Measurements from ENCODE around the gene DNAJC15.

The DNAJC15 gene

GRCh38 chr13:43008596-43008995 is 14.8 kb upstream of the DNAJC15 start:
- H3K14ac ChIP-seq (ENCODE audit: low read length) = no peak overlapping the region
- no peak for DNase-seq (ENCODE audit: low spot score)
- WGBS, 2 donors (ENCODE audit: extremely low coverage in 2 of 2, insufficient read length in 2 of 2, insufficient replicate concordance in 1 of 2) = no CpG with 5 or more reads among the region's 3 CpGs

GRCh38 chr13:43009506-43009905 is 13.9 kb upstream of the DNAJC15 start:
- Histone ChIP-seq H3K79me1 (ENCODE audit: low read depth, low read length) (no peaks in the 10 kb centered on the region), H4K8ac (ENCODE audit: low read depth, low read length) (no peak overlapping the region), H3K9ac (ENCODE audit: low read depth, low read length, poor library complexity) (no peak overlapping the region), H3K27ac (replicated peaks; ENCODE audit: low read length) (no peak overlapping the region), H3K9me3 (replicated peaks in 1 of 2; ENCODE audit: control insufficient read depth in 2 of 2, insufficient read depth in 1 of 2, low read depth in 1 of 2, low read length in 2 of 2) (no peaks in the 10 kb centered on the region), H2AK5ac (ENCODE audit: low read depth, low read length) (no peak overlapping the region), H3K4ac (ENCODE audit: low read length) (no peak overlapping the region), H3K18ac (ENCODE audit: low read length) (no peak overlapping the region), H2BK12ac (ENCODE audit: low read length) (no peak overlapping the region), H3K27me3 (ENCODE audit: control insufficient read depth in 3 of 3, insufficient read depth in 3 of 3, low read depth in 1 of 3, low read length in 3 of 3) (no peaks in the 10 kb centered on the region), H3K4me1 (ENCODE audit: control insufficient read depth in 2 of 2, insufficient read depth in 1 of 2, low read depth in 1 of 2, low read length in 2 of 2) (peaks cover 0 to 5% of the 10 kb centered on the region in 2 donors), H2AFZ (ENCODE audit: low read length) (no peak overlapping the region), H4K91ac (ENCODE audit: low read depth, low read length, poor library complexity) (no peak overlapping the region), H3K14ac (ENCODE audit: low read length) (no peak overlapping the region), H2BK5ac (ENCODE audit: low read length) (no peak overlapping the region), H3K4me2 (ENCODE audit: insufficient read depth, low read length, poor library complexity, severe bottlenecking) (no peak overlapping the region), H2BK15ac (ENCODE audit: low read length) (no peak overlapping the region), H2BK120ac (ENCODE audit: low read depth, low read length) (no peak overlapping the region), H3K23ac (ENCODE audit: low read depth, low read length, poor library complexity) (no peak overlapping the region), H3K36me3 (replicated peaks in 1 of 2; ENCODE audit: control insufficient read depth in 2 of 2, insufficient read depth in 2 of 2, low read length in 2 of 2) (no peaks in the 10 kb centered on the region), H3K4me3 (ENCODE audit: low read length in 2 of 2) (no peak overlapping the region)
- no CpG with 5 or more reads among the region's 1 CpG for WGBS, 2 donors (ENCODE audit: extremely low coverage in 2 of 2, insufficient read length in 2 of 2, insufficient replicate concordance in 1 of 2)
- no peak for DNase-seq (ENCODE audit: low spot score)

More at GRCh38 chr13:43008596-43008995, 14.8 kb upstream of the DNAJC15 start:
- Histone ChIP-seq H3K9ac (ENCODE audit: low read depth, low read length, poor library complexity) (no peak overlapping the region), H2BK5ac (ENCODE audit: low read length) (no peak overlapping the region), H3K79me1 (ENCODE audit: low read depth, low read length) (no peaks in the 10 kb centered on the region), H2AFZ (ENCODE audit: low read length) (no peak overlapping the region), H3K23ac (ENCODE audit: low read depth, low read length, poor library complexity) (no peak overlapping the region), H2BK12ac (ENCODE audit: low read length) (no peak overlapping the region), H3K4ac (ENCODE audit: low read length) (no peak overlapping the region), H3K36me3 (replicated peaks in 1 of 2; ENCODE audit: control insufficient read depth in 2 of 2, insufficient read depth in 2 of 2, low read length in 2 of 2) (no peaks in the 10 kb centered on the region), H2BK120ac (ENCODE audit: low read depth, low read length) (no peak overlapping the region), H3K18ac (ENCODE audit: low read length) (no peak overlapping the region), H3K4me3 (ENCODE audit: low read length in 2 of 2) (no peak overlapping the region), H2BK15ac (ENCODE audit: low read length) (no peak overlapping the region), H3K4me2 (ENCODE audit: insufficient read depth, low read length, poor library complexity, severe bottlenecking) (no peak overlapping the region), H3K27me3 (ENCODE audit: control insufficient read depth in 3 of 3, insufficient read depth in 3 of 3, low read depth in 1 of 3, low read length in 3 of 3) (no peaks in the 10 kb centered on the region), H4K91ac (ENCODE audit: low read depth, low read length, poor library complexity) (no peak overlapping the region), H4K8ac (ENCODE audit: low read depth, low read length) (no peak overlapping the region), H3K4me1 (ENCODE audit: control insufficient read depth in 2 of 2, insufficient read depth in 1 of 2, low read depth in 1 of 2, low read length in 2 of 2) (peaks cover 0 to 5% of the 10 kb centered on the region in 2 donors), H3K27ac (replicated peaks; ENCODE audit: low read length) (no peak overlapping the region), H2AK5ac (ENCODE audit: low read depth, low read length) (no peak overlapping the region), H3K9me3 (replicated peaks in 1 of 2; ENCODE audit: control insufficient read depth in 2 of 2, insufficient read depth in 1 of 2, low read depth in 1 of 2, low read length in 2 of 2) (no peaks in the 10 kb centered on the region)

- no peaks in the 10 kb centered on the region for H3K36me3 ChIP-seq (replicated peaks in 1 of 2; ENCODE audit: control insufficient read depth in 2 of 2, insufficient read depth in 2 of 2, low read length in 2 of 2)
- H3K9me3 ChIP-seq (replicated peaks in 1 of 2; ENCODE audit: control insufficient read depth in 2 of 2, insufficient read depth in 1 of 2, low read depth in 1 of 2, low read length in 2 of 2) = no peaks in the 10 kb centered on the region
- H4K8ac ChIP-seq (ENCODE audit: low read depth, low read length) = no peak overlapping the region
- no peak overlapping the region for H3K14ac ChIP-seq (ENCODE audit: low read length)
- no peaks in the 10 kb centered on the region for H3K79me1 ChIP-seq (ENCODE audit: low read depth, low read length)
- no peaks in the 10 kb centered on the region for H3K4me1 ChIP-seq (ENCODE audit: control insufficient read depth in 2 of 2, insufficient read depth in 1 of 2, low read depth in 1 of 2, low read length in 2 of 2)
- no CpG with 5 or more reads among the region's 3 CpGs for WGBS, 2 donors (ENCODE audit: extremely low coverage in 2 of 2, insufficient read length in 2 of 2, insufficient replicate concordance in 1 of 2)
- H4K91ac ChIP-seq (ENCODE audit: low read depth, low read length, poor library complexity) = no peak overlapping the region
- no peak overlapping the region for H3K4me2 ChIP-seq (ENCODE audit: insufficient read depth, low read length, poor library complexity, severe bottlenecking)
- H3K9ac ChIP-seq (ENCODE audit: low read depth, low read length, poor library complexity) = no peak overlapping the region
- no peak overlapping the region for H2AK5ac ChIP-seq (ENCODE audit: low read depth, low read length)
- no peak overlapping the region for H3K23ac ChIP-seq (ENCODE audit: low read depth, low read length, poor library complexity)
- H2AFZ ChIP-seq (ENCODE audit: low read length) = no peak overlapping the region
- no peak overlapping the region for H3K18ac ChIP-seq (ENCODE audit: low read length)
- no peak overlapping the region for H2BK15ac ChIP-seq (ENCODE audit: low read length)
- H2BK12ac ChIP-seq (ENCODE audit: low read length) = no peak overlapping the region
- no peak overlapping the region for H3K4me3 ChIP-seq (ENCODE audit: low read length in 2 of 2)
- no peak overlapping the region for H3K27ac ChIP-seq (replicated peaks; ENCODE audit: low read length)
- no peak overlapping the region for H2BK5ac ChIP-seq (ENCODE audit: low read length)
- H2BK120ac ChIP-seq (ENCODE audit: low read depth, low read length) = no peak overlapping the region
- no peak overlapping the region for H3K4ac ChIP-seq (ENCODE audit: low read length)
- no peak for DNase-seq (ENCODE audit: low spot score)
- no peaks in the 10 kb centered on the region for H3K27me3 ChIP-seq (ENCODE audit: control insufficient read depth in 3 of 3, insufficient read depth in 3 of 3, low read depth in 1 of 3, low read length in 3 of 3)
Measured at GRCh38 chr13:43014162-43014561, 9.2 kb upstream of the DNAJC15 start.

GRCh38 chr13:43016226-43016625 is 7.2 kb upstream of the DNAJC15 start:
- no peak for DNase-seq (ENCODE audit: low spot score)

More at GRCh38 chr13:43016226-43016625, 7.2 kb upstream of the DNAJC15 start:
- Histone ChIP-seq H3K4ac (ENCODE audit: low read length) (no peak overlapping the region), H3K9me3 (replicated peaks in 1 of 2; ENCODE audit: control insufficient read depth in 2 of 2, insufficient read depth in 1 of 2, low read depth in 1 of 2, low read length in 2 of 2) (no peaks in the 10 kb centered on the region), H3K36me3 (replicated peaks in 1 of 2; ENCODE audit: control insufficient read depth in 2 of 2, insufficient read depth in 2 of 2, low read length in 2 of 2) (no peaks in the 10 kb centered on the region), H2BK12ac (ENCODE audit: low read length) (no peak overlapping the region), H3K4me3 (ENCODE audit: low read length in 2 of 2) (no peak overlapping the region), H4K8ac (ENCODE audit: low read depth, low read length) (no peak overlapping the region), H2AFZ (ENCODE audit: low read length) (no peak overlapping the region), H3K4me1 (ENCODE audit: control insufficient read depth in 2 of 2, insufficient read depth in 1 of 2, low read depth in 1 of 2, low read length in 2 of 2) (peaks cover 0 to 5% of the 10 kb centered on the region in 2 donors), H3K23ac (ENCODE audit: low read depth, low read length, poor library complexity) (no peak overlapping the region), H2BK15ac (ENCODE audit: low read length) (no peak overlapping the region), H3K79me1 (ENCODE audit: low read depth, low read length) (no peaks in the 10 kb centered on the region), H3K9ac (ENCODE audit: low read depth, low read length, poor library complexity) (no peak overlapping the region), H3K4me2 (ENCODE audit: insufficient read depth, low read length, poor library complexity, severe bottlenecking) (no peak overlapping the region), H4K91ac (ENCODE audit: low read depth, low read length, poor library complexity) (no peak overlapping the region), H3K14ac (ENCODE audit: low read length) (no peak overlapping the region), H2BK120ac (ENCODE audit: low read depth, low read length) (no peak overlapping the region), H2BK5ac (ENCODE audit: low read length) (no peak overlapping the region), H3K27me3 (ENCODE audit: control insufficient read depth in 3 of 3, insufficient read depth in 3 of 3, low read depth in 1 of 3, low read length in 3 of 3) (no peaks in the 10 kb centered on the region), H3K18ac (ENCODE audit: low read length) (no peak overlapping the region), H3K27ac (replicated peaks; ENCODE audit: low read length) (no peak overlapping the region), H2AK5ac (ENCODE audit: low read depth, low read length) (no peak overlapping the region)
- WGBS, 2 donors (ENCODE audit: extremely low coverage in 2 of 2, insufficient read length in 2 of 2, insufficient replicate concordance in 1 of 2) = 100% methylated on average over 1 of the region's 5 CpGs; no CpG with 5 or more reads in 1 of the 2 donors

Measured in neuronal stem cell (in vitro differentiated cells).